Aorta (tissue), 5 donors: Measurements from ENCODE around the gene BCL7B. TPM values are rescaled to one million over a fixed set of nuclear protein-coding genes. Genes with fewer than 3 reads are reported as not detected.
A peak's percentile ranks its signal among the peaks of the same experiment; 100 is the strongest.

Experiments used
- ATAC-seq: fragments of 200-7000 bp; cut with Tn5 transposase; one replicate; pipeline ENCODE4 v1.9.1; 2022; ENCODE audit warnings: moderate library complexity; ENCODE audit not compliant: low FRiP score
- DNase-seq, 2 donors: peaks; one replicate each; pipeline ENCODE4 v3.0.0-alpha.2; 2020
- H3K27ac ChIP-seq, 2 donors: one replicate each; pipeline ENCODE4 v1.5.1; 2013; ENCODE audit warnings: low read length in 2 of 2, mild to moderate bottlenecking in 2 of 2, moderate library complexity in 2 of 2, control low read depth in 1 of 2, inconsistent platforms in 1 of 2, low read depth in 1 of 2
- H3K27me3 ChIP-seq, 2 donors: one replicate each; pipeline ENCODE4 v1.6.1; 2013; ENCODE audit warnings: control low read depth in 1 of 2, low read length in 1 of 2, mild to moderate bottlenecking in 1 of 2, moderate library complexity in 1 of 2; ENCODE audit not compliant: insufficient read depth in 2 of 2, control insufficient read depth in 1 of 2
- H3K36me3 ChIP-seq, 2 donors: one replicate each; pipeline ENCODE4 v1.6.1; 2013; ENCODE audit warnings: control low read depth in 1 of 2, low read length in 1 of 2, mild to moderate bottlenecking in 1 of 2; ENCODE audit not compliant: insufficient read depth in 2 of 2, control insufficient read depth in 1 of 2
- H3K4me1 ChIP-seq, 2 donors: one replicate each; pipeline ENCODE4 v1.6.1; 2013; ENCODE audit warnings: low read length in 2 of 2, control low read depth in 1 of 2, mild to moderate bottlenecking in 1 of 2, moderate library complexity in 1 of 2; ENCODE audit not compliant: insufficient read depth in 2 of 2, control insufficient read depth in 1 of 2
- H3K4me3 ChIP-seq, 2 donors: one replicate each; pipeline ENCODE4 v1.5.1; 2013; ENCODE audit warnings: low read length in 2 of 2, control low read depth in 1 of 2, mild to moderate bottlenecking in 1 of 2
- H3K9me3 ChIP-seq: one replicate; pipeline ENCODE4 v1.6.1; 2013; ENCODE audit warnings: mild to moderate bottlenecking, low read length; ENCODE audit not compliant: control insufficient read depth
- WGBS, 2 donors: extraction: QIAGEN DNeasy Blood & Tissue Kit; methylation state at CpG; one replicate each; pipeline ENCODE4 v1.1.7; 2013; 5-methylcytosine and 5-hydroxymethylcytosine counted together
- intact Hi-C, 2 donors: fragments of 100-400 bp; cut with DNase I; formaldehyde crosslinking; loops; one replicate each; pipeline versions ENCODE4 v1.14.2 to v1.15.0; 2022
- polyA plus RNA-seq, 2 donors: library from polyadenylated mRNA; stranded (reverse); fragments of 200-250 nt; gene quantifications; one replicate each; pipeline ENCODE4 v1.2.3, GENCODE V29; 2013
- total RNA-seq, 2 donors: library from RNA; stranded (reverse); fragmentation: NEBNext Ultra II Directional; extraction: Animal tissue kit (Norgen Biotek cat#: 25700); gene quantifications; one replicate each; pipeline ENCODE4 v1.2.1, GENCODE V29; 2021
- donor health status: healthy with polysubstance abuse.
- donor health status: Bipolar disorder and iron deficiency.
- donor health status: DM: no; HTN: no; CAD: no.
- donor health status: DM: no; HTN: no; CAD: no.
- donor health status: DM: yes; HTN: yes; CAD: no.

The BCL7B gene
- total and polyA plus RNA-seq, 4 donors: 45.5 to 92.3 (median 69.5) TPM

GRCh38 chr7:73577627-73578341, 20.3 kb upstream of the BCL7B start:
- ATAC-seq: peak; percentile 24
- Histone ChIP-seq H3K27me3 (no peaks in the 10 kb centered on the region), H3K4me3 (peak overlapping the region; percentile 38 to 85), H3K27ac (peak overlapping the region in 1 of 2 donors; percentile 48), H3K9me3 (no peaks in the 10 kb centered on the region), H3K4me1 (no peaks in the 10 kb centered on the region), H3K36me3 (peaks cover 0 to 4% of the 10 kb centered on the region in 2 donors)
- DNase-seq: peak in 1 of 2 donors; percentile 38
- 6 to 7% methylated on average over 32 of the region's 32 CpGs for WGBS, 2 donors
- intact Hi-C loops: loop anchor here in 1 of 2 donors (2.0 kb wide), 1 partner anchor 55 kb away; the partner anchor contains the start of gene BAZ1B

DNA sequence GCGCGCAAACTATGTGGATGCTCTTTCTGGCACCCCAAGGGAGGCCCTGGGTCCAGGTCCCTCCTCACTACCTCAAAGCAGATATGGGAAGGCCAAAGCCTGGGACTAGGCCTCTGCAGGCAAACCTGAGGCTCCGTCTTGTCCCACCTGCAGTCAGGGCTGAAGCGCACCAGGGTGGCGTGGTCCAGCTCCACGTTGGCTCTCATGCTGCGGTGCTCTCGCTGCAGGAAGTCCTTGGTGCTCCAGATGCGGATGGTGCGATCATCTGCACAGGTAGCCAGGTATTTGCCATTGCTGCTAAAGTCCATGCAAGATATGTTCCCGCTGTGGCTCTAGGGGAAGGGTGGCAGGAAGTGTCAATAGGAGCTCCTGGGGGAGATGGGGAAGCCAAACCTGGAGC, 16.3 kb upstream of the BCL7B start:
- Histone ChIP-seq H3K4me3 (no peak overlapping the region), H3K9me3 (no peaks in the 10 kb centered on the region), H3K36me3 (peaks cover 0 to 9% of the 10 kb centered on the region in 2 donors), H3K27ac (no peak overlapping the region), H3K4me1 (no peaks in the 10 kb centered on the region), H3K27me3 (no peaks in the 10 kb centered on the region)
- WGBS, 2 donors: 96 to 97% methylated on average over 11 of the region's 11 CpGs
- intact Hi-C loops: no loop called here
- no peak for ATAC-seq
- DNase-seq: peak in 1 of 2 donors; percentile 44

DNA sequence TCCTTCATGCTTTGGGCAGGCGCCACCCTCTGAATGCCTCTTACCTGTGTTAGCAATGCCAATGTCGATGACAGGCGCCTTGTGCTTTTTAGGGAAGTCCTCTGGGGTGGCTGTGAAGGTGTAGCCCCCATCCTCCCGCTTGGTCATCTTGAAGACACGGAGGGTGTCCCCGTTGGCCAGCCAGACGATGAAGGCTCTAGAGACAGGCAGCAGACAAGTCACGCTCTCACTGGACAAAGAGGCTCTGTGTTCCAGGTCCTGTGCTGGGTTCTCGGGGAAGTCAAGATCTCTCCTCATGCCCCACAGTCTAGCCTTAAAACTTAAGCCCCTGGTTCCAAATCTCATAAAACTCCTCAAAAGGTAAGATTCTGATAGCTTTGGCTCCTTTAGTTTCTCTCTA, 15.8 kb upstream of the BCL7B start:
- peak; percentile 14 to 31 for DNase-seq
- intact Hi-C loops: no loop called here
- 92 to 93% methylated on average over 9 of the region's 9 CpGs for whole genome bisulfite sequencing, 2 donors
- Histone ChIP-seq H3K4me1 (no peaks in the 10 kb centered on the region), H3K4me3 (no peak overlapping the region), H3K27me3 (no peaks in the 10 kb centered on the region), H3K9me3 (no peaks in the 10 kb centered on the region), H3K36me3 (peaks cover 0 to 9% of the 10 kb centered on the region in 2 donors), H3K27ac (no peak overlapping the region)
- no peak for ATAC-seq

DNA sequence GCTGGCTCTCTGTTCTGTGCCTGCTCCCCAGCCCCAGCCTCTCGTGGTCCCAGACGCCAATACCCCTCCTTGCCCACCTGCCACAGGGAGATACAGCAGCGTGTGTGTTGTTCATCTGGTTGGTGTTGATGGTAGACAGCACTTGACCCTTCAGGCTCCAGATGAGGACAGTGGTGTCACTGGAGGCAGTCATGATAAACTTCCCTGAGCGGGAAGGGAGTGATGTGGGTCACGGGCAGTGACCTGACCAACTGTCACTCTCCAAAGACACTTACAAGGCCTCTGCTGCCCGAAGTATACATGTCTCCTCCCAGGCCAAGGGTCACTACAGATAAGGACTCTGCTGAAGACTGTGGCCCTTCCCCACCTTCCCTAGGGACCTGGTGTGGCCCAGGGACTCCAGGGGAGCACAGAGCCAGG, 15.3 kb upstream of the BCL7B start:
- H3K36me3 ChIP-seq: peaks cover 0 to 9% of the 10 kb centered on the region in 2 donors
- no peak overlapping the region for H3K27ac ChIP-seq

GRCh38 chr7:73570977-73571376, 13.5 kb upstream of the BCL7B start:
- ATAC-seq: no peak
- Histone ChIP-seq H3K4me3 (no peak overlapping the region), H3K27ac (no peak overlapping the region), H3K27me3 (no peaks in the 10 kb centered on the region), H3K36me3 (peaks cover 0 to 9% of the 10 kb centered on the region in 2 donors), H3K4me1 (no peaks in the 10 kb centered on the region), H3K9me3 (no peaks in the 10 kb centered on the region)
- peak in 1 of 2 donors; percentile 33 for DNase-seq
- WGBS, 2 donors: 91 to 92% methylated on average over 10 of the region's 10 CpGs
- intact Hi-C loops: no loop called here

More for the DNA sequence above, 15.3 kb upstream of the BCL7B start:
- peak in 1 of 2 donors; percentile 25 for DNase-seq
- no peaks in the 10 kb centered on the region for H3K4me1 ChIP-seq
- whole genome bisulfite sequencing, 2 donors: 73% methylated on average over 6 of the region's 6 CpGs
- no peak for ATAC-seq
- no peaks in the 10 kb centered on the region for H3K27me3 ChIP-seq
- H3K9me3 ChIP-seq: no peaks in the 10 kb centered on the region
- no peak overlapping the region for H3K4me3 ChIP-seq
- intact Hi-C loops: no loop called here

- intact Hi-C loops: no loop called here
- Histone ChIP-seq H3K27me3 (no peaks in the 10 kb centered on the region), H3K36me3 (peaks cover 0 to 9% of the 10 kb centered on the region in 2 donors), H3K4me3 (no peak overlapping the region), H3K4me1 (no peaks in the 10 kb centered on the region), H3K27ac (no peak overlapping the region), H3K9me3 (no peaks in the 10 kb centered on the region)
- ATAC-seq (no peak), DNase-seq (peak in 1 of 2 donors; percentile 43)
- 95% methylated on average over 22 of the region's 22 CpGs for WGBS, 2 donors
These were observed 13.0 kb upstream of the BCL7B start for GRCh38 chr7:73570521-73570920.

GRCh38 chr7:73569042-73569608, 11.6 kb upstream of the BCL7B start:
- Histone ChIP-seq H3K27me3 (no peaks in the 10 kb centered on the region), H3K4me1 (no peaks in the 10 kb centered on the region), H3K4me3 (no peak overlapping the region), H3K27ac (no peak overlapping the region), H3K9me3 (no peaks in the 10 kb centered on the region), H3K36me3 (peaks cover 0 to 9% of the 10 kb centered on the region in 2 donors)
- ATAC-seq (no peak), DNase-seq (no peak)
- WGBS, 2 donors: 70 to 72% methylated on average over 5 of the region's 5 CpGs
- intact Hi-C loops: no loop called here

GRCh38 chr7:73567846-73568685, 10.6 kb upstream of the BCL7B start:
- no peak overlapping the region for H3K4me3 ChIP-seq
- H3K36me3 ChIP-seq: peaks cover 0 to 8% of the 10 kb centered on the region in 2 donors
- no peaks in the 10 kb centered on the region for H3K4me1 ChIP-seq
- H3K27ac ChIP-seq: no peak overlapping the region
- intact Hi-C loops: no loop called here
- H3K9me3 ChIP-seq: no peaks in the 10 kb centered on the region
- WGBS, 2 donors: 68 to 70% methylated on average over 12 of the region's 12 CpGs
- H3K27me3 ChIP-seq: no peaks in the 10 kb centered on the region
- DNase-seq (peak in 1 of 2 donors; percentile 20), ATAC-seq (no peak)
